Activated CD4-positive, CD25-positive, alpha-beta regulatory T cell treated with anti-CD3 and anti-CD28 coated beads, Interleukin-2, amount 50 U/mL, for 16 hours (primary cell): ENCODE measurements around the gene PPP1CA.

Experiments
- DNase-seq: peaks from one replicate; pipeline ENCODE4 v3.0.0-alpha.2; 2020; ENCODE audit warnings: low read depth, low spot score

PPP1CA gene

DNA sequence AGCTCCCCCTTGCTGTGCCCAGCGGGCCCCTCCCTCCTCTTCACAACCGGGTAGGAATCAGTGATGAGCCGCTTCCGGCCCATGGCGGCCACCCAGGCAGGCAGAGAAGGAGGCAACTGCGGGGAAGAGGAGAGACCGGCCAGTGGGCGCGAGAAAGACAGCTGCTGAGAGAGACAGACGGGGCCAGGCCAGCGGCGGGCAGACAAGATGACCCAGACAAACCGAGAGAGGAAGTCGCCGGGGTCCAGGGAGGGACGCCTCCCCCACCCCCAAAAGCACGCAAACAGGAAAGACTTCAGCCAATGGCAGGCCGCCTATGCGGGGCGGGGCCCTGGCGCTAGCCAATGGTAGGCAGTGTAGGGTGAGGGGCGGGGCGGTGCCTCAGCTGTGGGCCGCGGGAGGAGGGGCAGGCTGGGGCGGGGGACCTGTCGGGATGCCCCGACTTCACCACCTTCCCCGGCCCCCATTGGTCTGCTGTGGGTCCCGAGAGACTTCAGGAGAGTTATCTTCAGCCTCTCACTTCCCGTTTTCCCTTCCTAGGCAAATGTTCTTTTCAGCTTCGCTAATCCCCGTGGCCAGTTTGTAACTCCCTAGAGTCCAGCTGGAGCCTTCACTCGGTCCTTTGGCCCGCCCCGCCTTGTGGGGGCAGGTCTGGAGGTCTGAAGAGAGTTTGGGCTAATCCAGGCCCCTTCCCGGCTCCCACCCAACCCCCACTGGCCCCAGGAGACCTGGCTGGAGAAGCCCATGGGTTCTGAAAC is 48.2 kb downstream of the PPP1CA start, which contains the start of gene POLD4:
POLD4 (minus strand) TSS at position 230 of the 758 bp plus-strand sequence; CDS start at position 83, 147 bp downstream.
- DNase-seq: peak; percentile 94

GRCh38 chr11:67352546-67353316 is 48.9 kb downstream of the PPP1CA start:
- DNase-seq: peak; percentile 29

GRCh38 chr11:67351275-67352005 is 50.2 kb downstream of the PPP1CA start:
- DNase-seq: no peak

DNA sequence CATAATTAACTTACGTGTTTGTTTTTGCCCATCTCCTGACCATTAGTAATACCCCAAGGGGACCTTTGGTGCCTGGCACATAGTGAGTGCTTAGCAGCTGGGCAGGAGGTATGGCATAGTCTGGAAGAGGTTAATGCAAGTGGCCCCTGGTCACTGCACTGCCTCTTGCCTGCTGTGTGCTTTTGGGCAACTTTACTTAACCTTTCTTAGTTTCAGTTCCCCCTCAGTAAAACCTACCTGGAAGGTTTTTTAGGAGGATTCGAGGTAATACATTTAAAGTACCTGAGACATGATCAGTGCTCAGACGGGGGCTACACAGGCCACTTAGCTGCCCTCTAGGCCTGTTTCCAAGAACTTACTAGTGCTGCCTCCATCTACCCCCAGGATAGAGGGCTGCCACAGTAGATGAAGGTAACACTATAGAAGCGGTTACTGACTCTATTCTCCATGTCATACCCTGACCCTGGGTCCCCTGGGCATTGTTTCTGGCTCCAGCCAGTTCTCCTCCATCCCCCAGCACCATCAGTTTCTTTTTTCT is 51.7 kb downstream of the PPP1CA start:
- DNase-seq: no peak

GRCh38 chr11:67349457-67349856 is 52.2 kb downstream of the PPP1CA start:
- DNase-seq: no peak

GRCh38 chr11:67349036-67349435 is 52.6 kb downstream of the PPP1CA start:
- DNase-seq: no peak
